Measurements from ENCODE around the gene C2CD2L.
"Not testable (repeated sequence)": the region's sequence is repeated elsewhere in the genome, so short reads cannot be mapped to it uniquely, and the experiment has no call there.

C2CD2L gene

GRCh38 chr11:119116235-119116594 lies 9.1 kb downstream of the C2CD2L start:
- no peak for DNase-seq

- no peak for DNase-seq
These were observed 9.5 kb downstream of the C2CD2L start for GRCh38 chr11:119116601-119117000.

- DNase-seq, result no peak
These were observed 10.0 kb downstream of the C2CD2L start for GRCh38 chr11:119117004-119117706.

- no peak for DNase-seq
These were observed 11.1 kb downstream of the C2CD2L start for GRCh38 chr11:119118227-119118626.

- DNase-seq, result no peak
These were observed 11.8 kb downstream of the C2CD2L start for GRCh38 chr11:119118946-119119345.

GRCh38 chr11:119120639-119121007 lies 13.5 kb downstream of the C2CD2L start:
- DNase-seq, result peak; percentile 45

- DNase-seq, result peak; percentile 100
These were observed 14.1 kb downstream of the C2CD2L start, which contains the start of gene HINFP for GRCh38 chr11:119121008-119121810. TSS of gene HINFP (plus strand) at chr11:119121580. CDS start at chr11:119126945, 5,365 bp downstream.

GRCh38 chr11:119121811-119122124 lies 14.6 kb downstream of the C2CD2L start:
- DNase-seq, result no peak

- no peak for DNase-seq
These were observed 18.7 kb downstream of the C2CD2L start for GRCh38 chr11:119125821-119126220.

GRCh38 chr11:119126675-119127268 lies 19.6 kb downstream of the C2CD2L start:
- no peak for DNase-seq

- DNase-seq, result no peak
These were observed 23.5 kb downstream of the C2CD2L start for GRCh38 chr11:119130662-119131061.

- no peak for DNase-seq
These were observed 27.3 kb downstream of the C2CD2L start for GRCh38 chr11:119134389-119134978.

- DNase-seq, result not testable (repeated sequence)
These were observed 32.1 kb downstream of the C2CD2L start for GRCh38 chr11:119139276-119139675.

- DNase-seq, result peak; percentile 29
These were observed 37.8 kb downstream of the C2CD2L start for GRCh38 chr11:119144825-119145486.

- no peak for DNase-seq
These were observed 38.4 kb downstream of the C2CD2L start for GRCh38 chr11:119145551-119145950.

- peak; percentile 28 for DNase-seq
These were observed 40.6 kb downstream of the C2CD2L start for GRCh38 chr11:119147604-119148333.

- DNase-seq, result no peak
These were observed 41.5 kb downstream of the C2CD2L start for GRCh38 chr11:119148720-119149017.

GRCh38 chr11:119149018-119149785 lies 42.1 kb downstream of the C2CD2L start, which contains the start of gene ABCG4:
TSS of gene ABCG4 (plus strand) at chr11:119149052. CDS start at chr11:119149966, 914 bp downstream.
- peak; percentile 38 for DNase-seq

GRCh38 chr11:119149786-119150275 lies 42.7 kb downstream of the C2CD2L start:
- no peak for DNase-seq

- no peak for DNase-seq
These were observed 44.9 kb downstream of the C2CD2L start for GRCh38 chr11:119152043-119152442.

- no peak for DNase-seq
These were observed 45.5 kb downstream of the C2CD2L start for GRCh38 chr11:119152604-119153003.

Measured in NCI-H1105 (cell line).